ENCODE results near the gene MYH10.

MYH10 gene

GRCh38 chr17:8558144-8558543 is 72.4 kb downstream of the MYH10 start:
- Mint-ChIP-seq H3K4me1 (peaks cover 3% of the 10 kb centered on the region), H3K4me3 (no peak overlapping the region), H3K27ac (peak overlapping the region in 1 of 3 experiments; percentile 29), H3K27me3 (ENCODE audit: low read depth) (no peaks in the 10 kb centered on the region), H3K9me3 (no peaks in the 10 kb centered on the region), H3K36me3 (ENCODE audit: low read depth) (peaks cover 62% of the 10 kb centered on the region)
- TF ChIP-seq CTCF (IDR thresholded peaks at IDR 0.05; ENCODE audit: unreplicated experiment in 3 of 3): no peak

GRCh38 chr17:8557176-8557806 is 73.2 kb downstream of the MYH10 start:
- peak overlapping the region in 2 of 3 experiments; percentile 29 to 42 for H3K27ac Mint-ChIP-seq
- no peak overlapping the region for H3K4me3 Mint-ChIP-seq
- H3K9me3 Mint-ChIP-seq: no peaks in the 10 kb centered on the region
- H3K27me3 Mint-ChIP-seq (ENCODE audit: low read depth): no peaks in the 10 kb centered on the region
- H3K4me1 Mint-ChIP-seq: no peaks in the 10 kb centered on the region
- no peak for TF ChIP-seq CTCF (IDR thresholded peaks at IDR 0.05; ENCODE audit: unreplicated experiment in 3 of 3)
- peaks cover 68% of the 10 kb centered on the region for H3K36me3 Mint-ChIP-seq (ENCODE audit: low read depth)

DNA sequence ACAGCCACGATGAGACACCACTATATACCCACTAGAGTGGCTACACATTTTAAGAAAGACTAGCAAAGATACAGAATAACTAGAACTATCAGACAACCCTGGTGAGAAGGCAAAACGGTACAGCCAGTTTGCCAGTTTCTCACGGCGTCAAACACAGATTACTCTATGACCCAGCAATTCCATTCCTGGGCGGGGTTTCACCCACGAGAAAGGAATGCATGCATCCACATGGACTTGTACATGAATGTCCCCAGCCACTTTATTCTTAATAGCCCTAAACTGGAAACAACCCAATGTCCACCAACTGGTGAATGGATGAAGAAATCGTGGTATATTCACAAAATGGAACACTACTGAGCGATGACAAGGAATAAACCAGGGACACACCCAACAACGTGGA is 74.5 kb downstream of the MYH10 start:
- Mint-ChIP-seq H3K36me3 (ENCODE audit: low read depth) (peaks cover 69% of the 10 kb centered on the region), H3K27me3 (ENCODE audit: low read depth) (no peaks in the 10 kb centered on the region), H3K4me3 (no peak overlapping the region), H3K9me3 (no peaks in the 10 kb centered on the region), H3K27ac (no peak overlapping the region), H3K4me1 (no peaks in the 10 kb centered on the region)
- no peak for TF ChIP-seq CTCF (IDR thresholded peaks at IDR 0.05; ENCODE audit: unreplicated experiment in 3 of 3)

- no peak for TF ChIP-seq CTCF (IDR thresholded peaks at IDR 0.05; ENCODE audit: unreplicated experiment in 3 of 3)
- no peaks in the 10 kb centered on the region for H3K4me1 Mint-ChIP-seq
- peaks cover 62% of the 10 kb centered on the region for H3K36me3 Mint-ChIP-seq (ENCODE audit: low read depth)
- H3K27ac Mint-ChIP-seq: no peak overlapping the region
- no peak overlapping the region for H3K4me3 Mint-ChIP-seq
- H3K27me3 Mint-ChIP-seq (ENCODE audit: low read depth): no peaks in the 10 kb centered on the region
- H3K9me3 Mint-ChIP-seq: no peaks in the 10 kb centered on the region
These were observed 75.5 kb downstream of the MYH10 start for GRCh38 chr17:8555062-8555461.

GRCh38 chr17:8552577-8553320 is 77.8 kb downstream of the MYH10 start:
- Mint-ChIP-seq H3K4me3 (no peak overlapping the region), H3K4me1 (no peaks in the 10 kb centered on the region), H3K27me3 (ENCODE audit: low read depth) (no peaks in the 10 kb centered on the region), H3K9me3 (no peaks in the 10 kb centered on the region), H3K36me3 (ENCODE audit: low read depth) (peaks cover 75% of the 10 kb centered on the region), H3K27ac (no peak overlapping the region)
- TF ChIP-seq CTCF (IDR thresholded peaks at IDR 0.05; ENCODE audit: unreplicated experiment in 3 of 3): no peak
